HepG2 (cell line): ENCODE results near the gene NUDT19. TPM values are rescaled to one million over a fixed set of nuclear protein-coding genes. Genes with fewer than 3 reads are reported as not detected.

Source experiments
- ATAC-seq: fragments of 200-7000 bp; cut with Tn5 transposase; 3 replicates; pipeline ENCODE4 v1.9.1; 2020; ENCODE audit warnings: mild to moderate bottlenecking, moderate library complexity
- BruUV-seq: library from RNA; stranded (reverse); fragments of 400-500 nt; replicated peaks from 2 replicates; lab custom pipeline; 2021; lab: Mats Ljungman, UMichigan
- CTCF ChIA-PET: fragments of 300-600 bp; formaldehyde crosslinking; extraction: SDS; loops from one replicate; lab custom pipeline; 2021; ENCODE audit warnings: low total read pairs, inconsistent platforms, low intra/inter-chr PET ratio; lab: Yijun Ruan, JAX
- POLR2A ChIA-PET: fragments of 350-600 bp; sonication (Branson Sonifier 250); formaldehyde crosslinking; loops from one replicate; lab custom pipeline; 2020; ENCODE audit warnings: antibody characterized with exemption, inconsistent platforms; lab: Yijun Ruan, JAX
- DNase-seq: peaks from one replicate; pipeline ENCODE4 v3.0.0-alpha.2; 2015; ENCODE audit warnings: low spot score
- FAIRE-seq: peaks from 3 replicates; lab custom pipeline; 2011; peaks lifted over from hg19 to GRCh38; lab: Jason Lieb, UNC
- H2AFZ ChIP-seq: one replicate; pipeline ENCODE4 v1.6.1; 2011; ENCODE audit warnings: low read length, inconsistent platforms
- H3K27ac ChIP-seq: fragments of 300-600 bp; 3 replicates; pipeline ENCODE4 v1.8.0; 2011; ENCODE audit warnings: mixed run types, mild to moderate bottlenecking, mixed read lengths, low read length, inconsistent platforms; ENCODE audit not compliant: insufficient read depth; ENCODE audit errors: extremely low read length
- H3K27me3 ChIP-seq, 2 experiments: fragments of 200-600 bp in 1 of 2; 2 replicates in 1 of 2; 3 replicates in 1 of 2; pipeline versions ENCODE4 v1.6.0 to v1.8.0; 2011; ENCODE audit warnings: low read length in 2 of 2, mild to moderate bottlenecking in 2 of 2, moderate library complexity in 2 of 2, inconsistent platforms in 1 of 2; ENCODE audit not compliant: insufficient read depth in 2 of 2, control insufficient read depth in 1 of 2
- H3K36me3 ChIP-seq, 2 experiments: fragments of 200-600 bp in 1 of 2; replicated peaks in 1 of 2; 2 replicates in 1 of 2; 3 replicates in 1 of 2; pipeline versions ENCODE4 v1.5.1 to v1.8.0; 2011; ENCODE audit warnings: low read length in 2 of 2, inconsistent platforms in 1 of 2; ENCODE audit not compliant: insufficient read depth in 2 of 2, control insufficient read depth in 1 of 2
- H3K4me1 ChIP-seq: 2 replicates; pipeline ENCODE4 v1.5.1; 2012; ENCODE audit warnings: low read length, inconsistent platforms; ENCODE audit not compliant: insufficient read depth
- H3K4me2 ChIP-seq: 2 replicates; pipeline ENCODE4 v1.6.0; 2011; ENCODE audit warnings: low read depth, low read length, inconsistent platforms
- H3K4me3 ChIP-seq, 3 experiments: fragments of 200-600 bp in 1 of 3; sonication (generic), shearing (Covaris generic) in 1 of 3; replicated peaks in 1 of 3; 2 replicates each; pipeline ENCODE4 v1.5.1; 2011 to 2016; ENCODE audit warnings: low read length in 3 of 3, inconsistent platforms in 2 of 3, low read depth in 2 of 3, mild to moderate bottlenecking in 2 of 3, control low read depth in 1 of 3, mixed read lengths in 1 of 3; ENCODE audit not compliant: insufficient read depth in 1 of 3
- H3K79me2 ChIP-seq: one replicate; pipeline ENCODE4 v1.6.1; 2011; ENCODE audit warnings: low read length, inconsistent platforms; ENCODE audit not compliant: insufficient read depth
- H3K9ac ChIP-seq: 2 replicates; pipeline ENCODE4 v1.6.0; 2011; ENCODE audit warnings: mild to moderate bottlenecking, low read depth, low read length, inconsistent platforms; ENCODE audit not compliant: insufficient read depth
- H3K9me3 ChIP-seq: 2 replicates; pipeline ENCODE4 v1.5.1; 2012; ENCODE audit warnings: mild to moderate bottlenecking, low read length
- H4K20me1 ChIP-seq: 2 replicates; pipeline ENCODE4 v1.6.0; 2011; ENCODE audit warnings: inconsistent platforms, mild to moderate bottlenecking, low read length, moderate library complexity; ENCODE audit not compliant: insufficient read depth
- CBX1 ChIP-seq: IDR thresholded peaks from one replicate; pipeline ENCODE4 v1.6.1; 2016; ENCODE audit warnings: antibody characterized with exemption, low read depth
- ETV6 ChIP-seq: sonication (generic); formaldehyde crosslinking; conservative IDR thresholded peaks from 2 replicates; pipeline ENCODE4 v1.4.0; 2020; ENCODE audit warnings: missing genetic modification reagents
- GATAD2A ChIP-seq: IDR thresholded peaks from 2 replicates; pipeline ENCODE4 v1.6.1; 2016
- HIVEP1 ChIP-seq: sonication (generic); formaldehyde crosslinking; IDR thresholded peaks from 2 replicates; pipeline ENCODE4 v1.4.0; 2020; ENCODE audit warnings: mild to moderate bottlenecking, missing genetic modification reagents
- MNT ChIP-seq: fragments of 450-650 bp; IDR thresholded peaks from 2 replicates; pipeline ENCODE4 v1.6.1; 2016
- ONECUT2 ChIP-seq: sonication (generic); formaldehyde crosslinking; IDR thresholded peaks from 2 replicates; pipeline ENCODE4 v1.4.0; 2020; ENCODE audit warnings: missing genetic modification reagents
- RXRB ChIP-seq: IDR thresholded peaks from 2 replicates; pipeline ENCODE4 v1.6.1; 2016; ENCODE audit warnings: borderline replicate concordance, missing genetic modification reagents, missing compliant biosample characterization
- SP1 ChIP-seq, 2 experiments: fragments of 450-650 bp in 1 of 2; sonication (generic) in 1 of 2; formaldehyde crosslinking in 1 of 2; IDR thresholded peaks; 2 replicates each; pipeline versions ENCODE4 v1.4.0 to v1.6.1; 2016 to 2020; ENCODE audit warnings: missing genetic modification reagents in 1 of 2
- THAP9 ChIP-seq: sonication (generic); formaldehyde crosslinking; IDR thresholded peaks from 2 replicates; pipeline ENCODE4; 2020; ENCODE audit warnings: missing genetic modification reagents, mild to moderate bottlenecking, borderline replicate concordance
- ZFP62 ChIP-seq: sonication (generic); formaldehyde crosslinking; IDR thresholded peaks from 2 replicates; pipeline ENCODE4 v1.4.0; 2020; ENCODE audit warnings: missing genetic modification reagents
- ZNF329 ChIP-seq: sonication (generic); formaldehyde crosslinking; IDR thresholded peaks from 2 replicates; pipeline ENCODE4 v1.9.0; 2021; ENCODE audit warnings: low read depth, mild to moderate bottlenecking, missing genetic modification reagents
- ZNF557 ChIP-seq: sonication (generic); formaldehyde crosslinking; IDR thresholded peaks from 2 replicates; pipeline ENCODE4 v1.4.0; 2020; ENCODE audit warnings: missing genetic modification reagents
- ZNF670 ChIP-seq: sonication (generic); formaldehyde crosslinking; IDR thresholded peaks from 2 replicates; pipeline ENCODE4 v1.8.0; 2022; ENCODE audit warnings: mild to moderate bottlenecking, missing genetic modification reagents, borderline replicate concordance
- ZNF782 ChIP-seq: sonication (generic); formaldehyde crosslinking; IDR thresholded peaks from 2 replicates; pipeline ENCODE4 v1.4.0; 2020; ENCODE audit warnings: missing genetic modification reagents, mild to moderate bottlenecking, borderline replicate concordance
- ZNF839 ChIP-seq: sonication (generic); formaldehyde crosslinking; IDR thresholded peaks from 2 replicates; pipeline ENCODE4 v1.4.0; 2020; ENCODE audit warnings: missing genetic modification reagents, mild to moderate bottlenecking, borderline replicate concordance
- ZNF850 ChIP-seq: sonication (generic); formaldehyde crosslinking; conservative IDR thresholded peaks from 2 replicates; pipeline ENCODE4 v1.9.0; 2021; ENCODE audit warnings: mild to moderate bottlenecking, missing genetic modification reagents
- WGBS: methylation state at CpG from one replicate; pipeline ENCODE4 v1.1.6; 2017; ENCODE audit warnings: low lambda C conversion rate; 5-methylcytosine and 5-hydroxymethylcytosine counted together
- in situ Hi-C: cut with HindIII; loops from 2 replicates; pipeline ENCODE4 v1.10.0; 2017; ENCODE audit warnings: low pct_unique_long_range_greater_than_20kb; ENCODE audit not compliant: extremely low pct_ligation_motif_present
- intact Hi-C: fragments of 100-400 bp; cut with micrococcal nuclease; formaldehyde crosslinking; loops from one replicate; pipeline ENCODE4 v1.10.0; 2022; ENCODE audit not compliant: unreplicated experiment
- polyA plus RNA-seq, 8 experiments: library from polyadenylated mRNA; depleted of rRNA in 3 of 8; stranded (reverse) in 7 of 8; unstranded in 1 of 8; fragments of >200 nt; fragmentation: Illumina TruSeq in 4 of 8; extraction: Trizol in 4 of 8; gene quantifications; 2 replicates each; pipeline versions ENCODE4 v1.2.1 to v1.2.3, GENCODE V29; 2011 to 2016; ENCODE audit warnings: low read depth in 4 of 8, missing spikeins in 1 of 8, mixed read lengths in 1 of 8; ENCODE audit not compliant: insufficient read depth in 1 of 8
- total RNA-seq, 5 experiments: library from RNA; depleted of rRNA; stranded (reverse); fragments of >200 nt; fragmentation: Illumina TruSeq; extraction: Trizol; gene quantifications; 2 replicates each; pipeline ENCODE4 v1.2.3, GENCODE V29; 2016; ENCODE audit warnings: low read depth in 1 of 5
- TF ChIP-seq, protein P1 (sequence below): sonication (generic); formaldehyde crosslinking; IDR thresholded peaks from 2 replicates; pipeline ENCODE4 v1.5.0; 2020; ENCODE audit warnings: missing genetic modification reagents

Gene NUDT19
- total and polyA plus RNA-seq, 2 of the 13 experiments (the other 11 are each of a cell fraction or from before 2014, with no cell fraction given) = 3.1 to 3.6 TPM

DNA sequence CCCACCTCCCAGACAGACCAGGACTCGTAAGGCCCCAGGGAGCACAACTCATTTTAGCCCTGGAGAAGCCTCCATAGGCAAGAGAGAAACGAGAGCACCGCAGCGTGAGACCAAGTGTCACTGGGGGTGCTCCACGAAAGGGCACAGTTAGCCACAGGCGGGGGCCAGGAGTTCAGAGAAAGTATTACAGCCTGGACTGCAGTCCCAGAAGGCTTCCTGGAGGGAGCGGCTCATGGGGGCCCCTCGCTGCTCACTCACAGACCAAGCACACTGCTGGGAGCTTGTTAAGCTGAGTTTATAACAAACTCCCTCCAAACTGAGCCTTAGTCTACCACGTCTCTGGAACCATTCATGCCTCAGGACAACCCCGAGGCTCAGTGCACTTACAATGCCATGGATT, 33.1 kb upstream of the NUDT19 start:
- intact Hi-C loops = no loop called here
- no peak overlapping the region for H3K4me2 ChIP-seq
- TF ChIP-seq ETV6 (CRISPR knock-in tag) (no peak), ZNF329 (no peak), RXRB (no peak), GATAD2A (no peak), HIVEP1 (CRISPR knock-in tag) (no peak), ZNF850 (CRISPR knock-in tag) (no peak), THAP9 (CRISPR knock-in tag) (no peak), ZFP62 (CRISPR knock-in tag) (no peak), SP1 (IDR thresholded peaks at IDR 0.05) (no peak), SP1 (CRISPR knock-in tag; IDR thresholded peaks at IDR 0.05) (no peak), MNT (no peak), ZNF839 (no peak), CBX1 (no peak), ZNF782 (no peak), ZNF670 (CRISPR knock-in tag) (no peak), ZNF557 (CRISPR knock-in tag) (no peak), ONECUT2 (no peak)
- TF ChIP-seq, protein P1, sequence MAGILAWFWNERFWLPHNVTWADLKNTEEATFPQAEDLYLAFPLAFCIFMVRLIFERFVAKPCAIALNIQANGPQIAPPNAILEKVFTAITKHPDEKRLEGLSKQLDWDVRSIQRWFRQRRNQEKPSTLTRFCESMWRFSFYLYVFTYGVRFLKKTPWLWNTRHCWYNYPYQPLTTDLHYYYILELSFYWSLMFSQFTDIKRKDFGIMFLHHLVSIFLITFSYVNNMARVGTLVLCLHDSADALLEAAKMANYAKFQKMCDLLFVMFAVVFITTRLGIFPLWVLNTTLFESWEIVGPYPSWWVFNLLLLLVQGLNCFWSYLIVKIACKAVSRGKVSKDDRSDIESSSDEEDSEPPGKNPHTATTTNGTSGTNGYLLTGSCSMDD (CRISPR knock-in tag) = no peak
- TF ChIP-seq, all 625 proteins: peak for 0
- no peak overlapping the region for H3K27ac ChIP-seq
- no peak overlapping the region for H3K9ac ChIP-seq
- peaks cover 14% of the 10 kb centered on the region for H3K4me1 ChIP-seq
- ChIA-PET CTCF (no interaction called here), POLR2A (no interaction called here)
- H3K9me3 ChIP-seq = no peaks in the 10 kb centered on the region
- BruUV-seq = no TSS peak
- no peak for FAIRE-seq
- DNase-seq = no peak
- H2AFZ ChIP-seq = no peak overlapping the region
- no peaks in the 10 kb centered on the region for H3K27me3 ChIP-seq
- no peak overlapping the region for H3K4me3 ChIP-seq
- 94% methylated on average over 8 of the region's 10 CpGs for WGBS
- peaks cover 5% of the 10 kb centered on the region for H3K79me2 ChIP-seq
- H3K36me3 ChIP-seq = peaks cover 2 to 19% of the 10 kb centered on the region in 2 experiments; a peak in 4 of 5 replicates
- in situ Hi-C loops = no loop called here
- ATAC-seq = no peak
- 0 out of 2 replicates have a peak, but pooled peaks cover 11% of the 10 kb centered on the region for H4K20me1 ChIP-seq
